HCT116 (cell line): ENCODE data around the gene RIPOR2. TPM values are rescaled to one million over a fixed set of nuclear protein-coding genes. Genes with fewer than 3 reads are reported as not detected.

Source experiments
- CTCF ChIP-seq, 3 experiments: fragments of 200-600 bp in 1 of 3; sonication (generic) in 1 of 3; IDR thresholded peaks in 2 of 3; conservative IDR thresholded peaks in 1 of 3; 2 replicates each; pipeline ENCODE4 v1.5.1; 2012 to 2017; ENCODE audit warnings: low read depth in 2 of 3, low read length in 2 of 3, antibody characterized with exemption in 1 of 3, borderline replicate concordance in 1 of 3, control low read depth in 1 of 3, mild to moderate bottlenecking in 1 of 3, mixed read lengths in 1 of 3, mixed run types in 1 of 3, moderate library complexity in 1 of 3; ENCODE audit not compliant: insufficient read depth in 1 of 3
- POLR2A ChIP-seq: IDR thresholded peaks from 2 replicates; pipeline ENCODE4 v1.7.0; 2011; ENCODE audit warnings: borderline replicate concordance; ENCODE audit not compliant: insufficient read depth, insufficient read length; ENCODE audit errors: extremely low read depth
- POLR2AphosphoS5 ChIP-seq: IDR thresholded peaks from 2 replicates; pipeline ENCODE4 v1.6.1; 2011; ENCODE audit warnings: mild to moderate bottlenecking, low read depth, low read length, moderate library complexity
- SIN3A ChIP-seq: IDR thresholded peaks from 2 replicates; pipeline ENCODE4 v1.6.1; 2012; ENCODE audit warnings: low read depth
- SP1 ChIP-seq: IDR thresholded peaks from 2 replicates; pipeline ENCODE4 v1.6.1; 2012; ENCODE audit warnings: low read depth
- SRF ChIP-seq: IDR thresholded peaks from 2 replicates; pipeline ENCODE4 v1.6.1; 2012; ENCODE audit warnings: low read depth
- TCF7L2 ChIP-seq: IDR thresholded peaks from 2 replicates; pipeline ENCODE4 v1.7.0; 2011; ENCODE audit warnings: borderline replicate concordance, inconsistent platforms; ENCODE audit not compliant: insufficient read depth, insufficient read length; ENCODE audit errors: extremely low read depth
- total RNA-seq: library from RNA; stranded (reverse); gene quantifications from one replicate; pipeline ENCODE4 v1.2.1, GENCODE V29; 2021; ENCODE audit not compliant: unreplicated experiment
- TF ChIP-seq, protein P1 (sequence below): IDR thresholded peaks from 2 replicates; pipeline ENCODE4 v1.6.1; 2012; ENCODE audit warnings: low read depth

Gene RIPOR2
- total RNA-seq, 1 experiment from 2014 or later = 0.44 TPM

DNA sequence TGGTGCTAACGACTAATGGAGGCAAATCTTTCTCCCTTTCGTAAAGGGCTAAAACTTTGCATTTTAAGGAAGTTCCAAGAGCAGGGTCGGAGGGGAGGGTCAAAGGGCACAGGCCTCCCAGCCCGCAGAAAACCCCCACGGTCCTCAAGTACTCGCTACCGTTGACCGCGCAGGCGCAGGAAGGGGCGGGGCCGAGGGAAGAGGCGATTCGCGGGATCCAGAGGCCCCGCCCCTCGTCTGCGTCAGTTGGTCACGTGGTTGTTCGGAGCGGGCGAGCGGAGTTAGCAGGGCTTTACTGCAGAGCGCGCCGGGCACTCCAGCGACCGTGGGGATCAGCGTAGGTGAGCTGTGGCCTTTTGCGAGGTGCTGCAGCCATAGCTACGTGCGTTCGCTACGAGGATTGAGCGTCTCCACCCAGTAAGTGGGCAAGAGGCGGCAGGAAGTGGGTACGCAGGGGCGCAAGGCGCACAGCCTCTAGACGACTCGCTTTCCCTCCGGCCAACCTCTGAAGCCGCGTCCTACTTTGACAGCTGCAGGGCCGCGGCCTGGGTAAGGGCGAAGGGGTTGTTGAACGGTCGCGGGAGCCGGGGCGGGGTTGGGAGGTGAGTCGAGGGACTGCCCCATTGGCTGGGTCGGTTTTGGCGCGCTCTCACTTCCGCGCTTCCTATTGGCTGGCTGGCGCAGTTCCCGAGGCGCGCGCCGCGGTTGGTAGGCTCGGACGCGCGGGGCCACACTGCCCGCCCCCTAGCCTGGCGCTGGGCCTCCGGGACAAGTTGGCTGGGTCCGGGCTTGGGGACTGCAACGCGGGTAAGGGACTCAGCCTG, 160.9 kb downstream of the RIPOR2 start, which contains the start of gene GMNN (continued):
- no peak for TF ChIP-seq SRF
- TF ChIP-seq SIN3A = peak; percentile 71; the same call in 1 of the 2 replicates
- TF ChIP-seq POLR2A = peak; percentile 91
- peak; percentile 80 for TF ChIP-seq SP1
- no peak for TF ChIP-seq CTCF (IDR thresholded peaks at IDR 0.05 in 2 of 3, conservative IDR thresholded peaks at IDR 0.05 in 1 of 3; ENCODE audit: borderline replicate concordance in 1 of 3, insufficient read depth in 1 of 3, low read depth in 2 of 3, low read length in 2 of 3)
- TF ChIP-seq, protein P1, sequence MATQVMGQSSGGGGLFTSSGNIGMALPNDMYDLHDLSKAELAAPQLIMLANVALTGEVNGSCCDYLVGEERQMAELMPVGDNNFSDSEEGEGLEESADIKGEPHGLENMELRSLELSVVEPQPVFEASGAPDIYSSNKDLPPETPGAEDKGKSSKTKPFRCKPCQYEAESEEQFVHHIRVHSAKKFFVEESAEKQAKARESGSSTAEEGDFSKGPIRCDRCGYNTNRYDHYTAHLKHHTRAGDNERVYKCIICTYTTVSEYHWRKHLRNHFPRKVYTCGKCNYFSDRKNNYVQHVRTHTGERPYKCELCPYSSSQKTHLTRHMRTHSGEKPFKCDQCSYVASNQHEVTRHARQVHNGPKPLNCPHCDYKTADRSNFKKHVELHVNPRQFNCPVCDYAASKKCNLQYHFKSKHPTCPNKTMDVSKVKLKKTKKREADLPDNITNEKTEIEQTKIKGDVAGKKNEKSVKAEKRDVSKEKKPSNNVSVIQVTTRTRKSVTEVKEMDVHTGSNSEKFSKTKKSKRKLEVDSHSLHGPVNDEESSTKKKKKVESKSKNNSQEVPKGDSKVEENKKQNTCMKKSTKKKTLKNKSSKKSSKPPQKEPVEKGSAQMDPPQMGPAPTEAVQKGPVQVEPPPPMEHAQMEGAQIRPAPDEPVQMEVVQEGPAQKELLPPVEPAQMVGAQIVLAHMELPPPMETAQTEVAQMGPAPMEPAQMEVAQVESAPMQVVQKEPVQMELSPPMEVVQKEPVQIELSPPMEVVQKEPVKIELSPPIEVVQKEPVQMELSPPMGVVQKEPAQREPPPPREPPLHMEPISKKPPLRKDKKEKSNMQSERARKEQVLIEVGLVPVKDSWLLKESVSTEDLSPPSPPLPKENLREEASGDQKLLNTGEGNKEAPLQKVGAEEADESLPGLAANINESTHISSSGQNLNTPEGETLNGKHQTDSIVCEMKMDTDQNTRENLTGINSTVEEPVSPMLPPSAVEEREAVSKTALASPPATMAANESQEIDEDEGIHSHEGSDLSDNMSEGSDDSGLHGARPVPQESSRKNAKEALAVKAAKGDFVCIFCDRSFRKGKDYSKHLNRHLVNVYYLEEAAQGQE = no peak
- TF ChIP-seq TCF7L2 = no peak
- peak; percentile 80 for TF ChIP-seq POLR2AphosphoS5
